BLaER1 (cell line): ENCODE measurements around the gene MINDY4B.

ENCODE experiments used
- H3K27ac ChIP-seq: shearing (Covaris generic); formaldehyde crosslinking; 2 replicates; pipeline ENCODE4 v1.8.1; 2022
- H3K27me3 ChIP-seq: shearing (Covaris generic); formaldehyde crosslinking; 2 replicates; pipeline ENCODE4 v1.8.1; 2022
- H3K36me3 ChIP-seq: shearing (Covaris generic); formaldehyde crosslinking; 2 replicates; pipeline ENCODE4 v1.8.1; 2022
- H3K4me1 ChIP-seq: shearing (Covaris generic); formaldehyde crosslinking; 2 replicates; pipeline ENCODE4 v1.8.1; 2022
- H3K4me2 ChIP-seq: shearing (Covaris generic); formaldehyde crosslinking; 2 replicates; pipeline ENCODE4 v1.8.1; 2022
- H3K4me3 ChIP-seq: shearing (Covaris generic); formaldehyde crosslinking; 2 replicates; pipeline ENCODE4 v1.8.1; 2022
- H3K9ac ChIP-seq: shearing (Covaris generic); formaldehyde crosslinking; 2 replicates; pipeline ENCODE4 v1.8.1; 2022
- H3K9me3 ChIP-seq: shearing (Covaris generic); formaldehyde crosslinking; 2 replicates; pipeline ENCODE4 v1.8.1; 2022
- H4K20me1 ChIP-seq: shearing (Covaris generic); formaldehyde crosslinking; 2 replicates; pipeline ENCODE4 v1.8.1; 2022
- Cebpa-rat ChIP-seq: shearing (Covaris generic); IDR thresholded peaks from 2 replicates; pipeline ENCODE4 v1.8.1; 2022

The MINDY4B gene

DNA sequence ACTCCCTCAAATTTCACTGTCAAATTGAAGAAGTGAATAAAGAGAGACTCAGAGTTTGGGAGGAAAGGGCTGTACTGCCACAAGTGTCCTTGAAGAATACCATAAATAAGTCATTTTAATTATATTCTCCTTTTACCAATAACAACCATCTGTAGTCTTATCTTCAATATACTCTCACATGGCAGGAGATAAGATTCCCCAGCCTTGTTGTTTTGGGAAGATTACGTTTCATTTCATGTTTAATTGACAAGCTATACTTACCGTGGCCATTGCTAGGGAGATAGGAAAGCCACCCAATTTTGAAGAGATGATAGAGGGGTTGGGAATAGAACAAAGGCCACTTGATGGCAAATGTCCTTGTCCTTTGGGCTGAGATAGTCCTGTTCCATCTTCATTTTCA lies 2.3 kb downstream of the MINDY4B start:
- H3K9me3 ChIP-seq: no peaks in the 10 kb centered on the region
- no peak for TF ChIP-seq Cebpa-rat
- H3K4me1 ChIP-seq: peaks cover 5% of the 10 kb centered on the region; the same call in 1 of the 2 replicates
- no peak overlapping the region for H3K27ac ChIP-seq
- H3K9ac ChIP-seq: no peak overlapping the region
- no peak overlapping the region for H3K4me3 ChIP-seq
- H3K36me3 ChIP-seq: no peaks in the 10 kb centered on the region
- no peak overlapping the region for H3K4me2 ChIP-seq
- no peaks in the 10 kb centered on the region for H4K20me1 ChIP-seq
- H3K27me3 ChIP-seq: no peaks in the 10 kb centered on the region

DNA sequence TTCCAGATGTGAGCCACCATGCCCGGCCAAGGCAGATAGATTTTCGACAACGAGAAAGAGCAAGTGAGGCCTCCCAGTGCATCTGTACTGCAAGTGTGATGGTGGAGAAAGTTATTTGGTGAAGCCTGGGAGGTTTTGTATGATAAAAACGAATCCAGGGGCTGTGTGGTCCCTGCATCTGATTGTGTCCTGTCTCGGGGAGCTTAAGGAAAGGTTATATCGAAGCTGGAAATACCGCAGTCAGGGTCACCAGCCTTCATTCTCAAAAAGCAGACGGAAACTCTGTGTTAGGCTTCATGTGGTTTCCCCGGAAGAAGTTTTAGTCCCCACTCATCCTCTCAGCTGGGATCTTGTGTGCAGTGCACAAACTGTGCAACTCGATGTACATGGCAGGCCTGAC lies 3.4 kb downstream of the MINDY4B start:
- Histone ChIP-seq H3K27me3 (no peaks in the 10 kb centered on the region), H3K27ac (no peak overlapping the region), H3K9me3 (no peaks in the 10 kb centered on the region), H4K20me1 (no peaks in the 10 kb centered on the region), H3K4me1 (peaks cover 5% of the 10 kb centered on the region; the same call in 1 of the 2 replicates), H3K4me3 (no peak overlapping the region), H3K9ac (no peak overlapping the region), H3K36me3 (no peaks in the 10 kb centered on the region), H3K4me2 (no peak overlapping the region)
- TF ChIP-seq Cebpa-rat: no peak

DNA sequence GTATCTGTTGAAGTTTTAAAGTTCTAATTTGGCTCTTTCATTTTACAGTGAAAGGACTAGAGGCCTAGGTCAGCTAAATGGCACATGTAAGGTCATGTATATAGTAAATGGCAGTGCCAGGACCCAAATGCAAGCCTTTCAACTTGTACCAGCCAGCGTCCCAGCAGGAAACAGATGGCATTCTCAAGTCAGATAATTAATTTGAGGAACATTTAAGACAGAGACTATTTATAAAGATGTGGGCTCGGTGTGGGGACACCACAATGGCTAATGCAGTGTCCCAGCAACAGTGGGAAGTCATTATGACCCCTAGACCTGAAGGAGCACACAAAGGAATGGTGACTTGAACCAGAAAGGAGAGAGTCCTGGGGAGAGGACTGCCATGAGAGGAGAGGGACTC lies 6.1 kb downstream of the MINDY4B start:
- Histone ChIP-seq H3K4me1 (peaks cover 5% of the 10 kb centered on the region; the same call in 1 of the 2 replicates), H3K27ac (no peak overlapping the region), H3K9ac (no peak overlapping the region), H3K4me2 (peak overlapping the region; percentile 13; the same call in 1 of the 2 replicates), H3K9me3 (no peaks in the 10 kb centered on the region), H3K36me3 (no peaks in the 10 kb centered on the region), H3K27me3 (no peaks in the 10 kb centered on the region), H4K20me1 (no peaks in the 10 kb centered on the region), H3K4me3 (no peak overlapping the region)
- TF ChIP-seq Cebpa-rat: no peak

DNA sequence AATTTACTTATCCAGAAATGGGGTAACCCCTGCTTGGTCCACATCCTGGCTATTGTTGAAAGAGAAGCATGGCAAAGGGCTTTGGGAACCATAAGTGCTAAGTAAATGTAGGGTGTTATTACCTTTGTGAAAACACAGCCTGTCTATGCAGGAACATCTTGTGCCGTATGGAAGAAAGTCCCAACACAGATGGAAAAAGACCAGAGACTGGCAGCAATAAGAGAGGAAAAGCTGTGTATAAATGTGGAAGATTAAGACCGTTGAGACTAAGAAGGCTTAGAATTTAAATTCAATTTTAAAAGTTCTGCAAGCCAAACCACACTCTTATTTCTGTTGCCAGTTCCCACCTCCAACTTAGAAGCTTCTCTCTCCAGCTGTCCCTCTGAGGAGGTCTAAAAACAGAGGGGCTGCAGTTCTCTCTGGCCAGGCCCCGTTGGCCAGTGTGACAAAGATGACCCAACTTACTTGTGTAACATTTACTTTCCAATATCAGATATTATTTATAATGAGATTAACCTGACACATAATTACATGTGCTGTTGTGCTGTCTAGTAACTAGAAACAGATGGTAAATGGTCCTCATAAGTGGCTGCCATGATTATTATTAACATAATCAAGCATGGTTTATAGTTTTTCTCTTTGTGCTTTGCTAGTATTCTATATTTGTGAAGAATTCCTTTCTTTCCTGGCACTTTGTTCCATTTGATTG lies 7.0 kb downstream of the MINDY4B start:
- H3K9me3 ChIP-seq: no peaks in the 10 kb centered on the region
- no peaks in the 10 kb centered on the region for H3K27me3 ChIP-seq
- TF ChIP-seq Cebpa-rat: no peak
- H3K36me3 ChIP-seq: no peaks in the 10 kb centered on the region
- H3K27ac ChIP-seq: no peak overlapping the region
- H3K4me1 ChIP-seq: peaks cover 5% of the 10 kb centered on the region; the same call in 1 of the 2 replicates
- H4K20me1 ChIP-seq: no peaks in the 10 kb centered on the region
- H3K4me3 ChIP-seq: no peak overlapping the region
- no peak overlapping the region for H3K4me2 ChIP-seq
- no peak overlapping the region for H3K9ac ChIP-seq

DNA sequence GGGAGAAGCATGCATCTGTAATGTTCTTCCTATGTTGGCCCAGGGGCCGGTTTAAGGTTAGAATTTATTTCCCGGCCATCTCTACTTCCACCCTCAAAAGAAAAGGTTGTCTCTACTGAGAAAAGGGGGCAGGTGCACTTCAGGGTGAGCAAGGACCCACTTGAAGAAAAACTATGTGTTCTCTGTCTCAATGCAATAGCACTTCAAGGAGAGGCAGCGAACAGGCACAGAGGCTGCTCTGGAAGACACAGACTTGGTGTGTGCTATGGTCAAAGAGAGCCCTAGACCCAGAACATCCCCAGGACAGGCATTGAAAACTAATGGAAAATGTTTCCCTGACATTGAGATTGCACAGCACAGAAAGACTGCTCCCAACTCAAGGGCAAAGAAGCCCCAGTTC lies 7.6 kb downstream of the MINDY4B start:
- Histone ChIP-seq H3K27ac (no peak overlapping the region), H3K9ac (no peak overlapping the region), H3K4me1 (peaks cover 5% of the 10 kb centered on the region; the same call in 1 of the 2 replicates), H4K20me1 (no peaks in the 10 kb centered on the region), H3K27me3 (no peaks in the 10 kb centered on the region), H3K4me3 (no peak overlapping the region), H3K36me3 (no peaks in the 10 kb centered on the region), H3K9me3 (no peaks in the 10 kb centered on the region), H3K4me2 (no peak overlapping the region)
- TF ChIP-seq Cebpa-rat: no peak

DNA sequence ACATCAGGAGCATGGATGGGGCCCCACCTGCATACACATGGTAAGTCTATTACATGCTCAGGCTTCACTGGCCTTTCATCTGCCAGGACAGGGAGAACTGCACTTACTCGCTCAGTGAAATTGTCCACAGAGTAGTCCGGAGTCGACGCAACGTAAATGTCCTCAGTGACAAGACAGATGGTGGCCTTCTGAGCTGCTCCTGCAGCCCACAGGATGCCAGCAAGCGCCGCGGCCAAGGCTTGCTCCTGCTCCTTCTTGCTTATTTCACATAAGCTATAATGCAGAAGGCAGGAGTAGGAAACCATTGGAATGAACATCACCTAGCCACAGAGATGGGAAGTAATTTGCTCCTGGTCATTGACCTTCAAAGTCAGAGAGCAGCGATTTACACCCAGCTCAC lies 14.4 kb downstream of the MINDY4B start:
- Histone ChIP-seq H3K4me2 (no peak overlapping the region), H3K9ac (no peak overlapping the region), H3K27me3 (no peaks in the 10 kb centered on the region), H3K4me3 (no peak overlapping the region), H3K27ac (no peak overlapping the region), H3K4me1 (no peaks in the 10 kb centered on the region), H3K36me3 (no peaks in the 10 kb centered on the region), H3K9me3 (no peaks in the 10 kb centered on the region), H4K20me1 (no peaks in the 10 kb centered on the region)
- TF ChIP-seq Cebpa-rat: no peak

DNA sequence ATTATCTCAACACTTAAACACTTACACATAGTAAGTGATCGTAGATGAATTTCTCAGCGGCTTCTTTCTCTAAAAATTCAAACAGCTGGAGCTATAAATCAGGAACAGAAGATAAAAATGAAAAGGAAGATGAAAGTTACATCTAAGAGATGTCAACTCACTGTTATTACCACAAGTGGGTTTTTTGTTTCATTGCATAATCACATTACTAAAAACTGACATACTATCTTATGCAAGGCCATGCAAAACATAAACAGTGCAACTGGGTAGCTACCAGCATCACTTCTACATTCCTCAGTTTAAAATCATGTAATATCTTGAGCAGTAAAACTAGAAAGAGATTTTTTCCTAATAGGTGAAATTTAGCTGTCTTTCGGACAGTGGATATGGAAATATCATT lies 14.9 kb downstream of the MINDY4B start:
- H3K4me2 ChIP-seq: no peak overlapping the region
- H4K20me1 ChIP-seq: no peaks in the 10 kb centered on the region
- no peaks in the 10 kb centered on the region for H3K4me1 ChIP-seq
- no peak overlapping the region for H3K4me3 ChIP-seq
- no peaks in the 10 kb centered on the region for H3K36me3 ChIP-seq
- no peaks in the 10 kb centered on the region for H3K9me3 ChIP-seq
- TF ChIP-seq Cebpa-rat: no peak
- no peak overlapping the region for H3K27ac ChIP-seq
- H3K9ac ChIP-seq: no peak overlapping the region
- H3K27me3 ChIP-seq: no peaks in the 10 kb centered on the region

DNA sequence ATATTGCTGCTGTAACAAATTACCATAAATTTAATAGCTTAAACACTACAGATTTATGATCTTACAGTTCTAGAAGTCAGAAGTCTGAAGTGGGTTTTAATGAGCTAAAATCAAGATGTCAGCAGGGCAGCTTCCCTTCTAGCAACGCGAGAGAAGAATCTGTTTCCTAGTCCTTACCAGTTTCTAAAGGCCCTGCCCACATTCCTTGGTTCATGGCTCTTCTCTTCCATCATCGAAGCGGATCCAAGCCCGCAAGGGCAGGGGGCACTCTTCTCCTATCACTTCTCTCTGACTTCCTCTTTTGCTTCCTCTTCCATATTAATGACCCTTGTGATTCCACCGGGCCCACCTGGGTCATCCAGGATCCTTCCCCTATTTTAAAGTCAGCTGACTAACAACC lies 16.1 kb downstream of the MINDY4B start:
- TF ChIP-seq Cebpa-rat: no peak
- no peaks in the 10 kb centered on the region for H3K36me3 ChIP-seq

DNA sequence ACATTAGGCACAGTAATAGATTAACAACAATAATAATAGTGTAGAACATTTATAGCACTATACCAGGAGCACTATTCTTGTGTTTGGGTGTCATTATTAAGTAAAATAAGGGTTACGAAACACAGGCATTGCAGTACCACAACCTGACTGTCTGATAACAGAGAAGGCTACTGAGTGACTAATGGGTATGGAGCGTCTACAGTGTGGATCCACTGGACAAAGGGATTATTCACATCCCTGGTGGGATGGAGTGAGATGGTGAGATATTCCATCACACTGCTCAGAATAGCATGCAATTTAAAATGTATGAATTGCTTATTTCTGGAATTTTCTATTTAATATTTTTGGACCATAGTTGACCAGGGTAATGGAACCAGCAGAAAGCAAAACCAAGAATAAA lies 18.2 kb downstream of the MINDY4B start:
- Histone ChIP-seq H3K9ac (no peak overlapping the region), H3K4me2 (no peak overlapping the region), H3K9me3 (no peaks in the 10 kb centered on the region), H3K36me3 (no peaks in the 10 kb centered on the region), H3K27ac (no peak overlapping the region), H3K4me3 (no peak overlapping the region), H3K4me1 (no peaks in the 10 kb centered on the region), H3K27me3 (no peaks in the 10 kb centered on the region), H4K20me1 (no peaks in the 10 kb centered on the region)
- no peak for TF ChIP-seq Cebpa-rat

More for the DNA sequence above, 16.1 kb downstream of the MINDY4B start:
- Histone ChIP-seq H3K27ac (no peak overlapping the region), H3K27me3 (no peaks in the 10 kb centered on the region), H4K20me1 (no peaks in the 10 kb centered on the region), H3K9ac (no peak overlapping the region), H3K9me3 (no peaks in the 10 kb centered on the region), H3K4me2 (no peak overlapping the region), H3K4me3 (no peak overlapping the region), H3K4me1 (no peaks in the 10 kb centered on the region)

DNA sequence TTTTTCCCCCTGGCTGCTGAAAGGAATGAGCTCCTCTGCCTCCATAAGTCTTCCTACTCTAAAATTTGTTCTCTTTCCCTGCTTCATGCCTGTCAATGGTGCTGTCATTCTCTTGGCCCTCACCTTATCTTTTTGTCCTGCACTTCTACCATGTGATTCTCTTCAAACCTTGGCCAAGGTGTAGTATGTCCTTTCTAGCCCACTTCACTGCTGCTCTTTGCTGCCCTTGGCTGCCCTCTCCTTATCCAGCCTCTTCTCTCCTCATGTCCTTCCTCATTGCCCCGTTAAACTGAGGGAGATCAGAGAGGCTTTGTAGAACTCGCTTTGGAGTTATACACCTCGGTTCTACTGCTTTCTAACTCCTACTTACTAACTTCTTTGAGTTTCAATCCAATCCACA lies 19.7 kb downstream of the MINDY4B start:
- TF ChIP-seq Cebpa-rat: no peak
- Histone ChIP-seq H3K4me2 (no peak overlapping the region), H3K4me3 (no peak overlapping the region)

More for the DNA sequence above, 19.7 kb downstream of the MINDY4B start:
- Histone ChIP-seq H3K9ac (no peak overlapping the region), H3K36me3 (no peaks in the 10 kb centered on the region), H4K20me1 (no peaks in the 10 kb centered on the region), H3K27ac (no peak overlapping the region), H3K9me3 (no peaks in the 10 kb centered on the region), H3K27me3 (no peaks in the 10 kb centered on the region), H3K4me1 (no peaks in the 10 kb centered on the region)
